RCC 7860 (cell line): ENCODE measurements around the gene MAP4.

Experiments
- DNase-seq: peaks from one replicate; pipeline ENCODE4 v3.0.0-alpha.2; 2015; ENCODE audit warnings: low spot score
- FAIRE-seq: peaks from 2 replicates; lab custom pipeline; 2012; peaks lifted over from hg19 to GRCh38; lab: Jason Lieb, UNC

MAP4 gene

DNA sequence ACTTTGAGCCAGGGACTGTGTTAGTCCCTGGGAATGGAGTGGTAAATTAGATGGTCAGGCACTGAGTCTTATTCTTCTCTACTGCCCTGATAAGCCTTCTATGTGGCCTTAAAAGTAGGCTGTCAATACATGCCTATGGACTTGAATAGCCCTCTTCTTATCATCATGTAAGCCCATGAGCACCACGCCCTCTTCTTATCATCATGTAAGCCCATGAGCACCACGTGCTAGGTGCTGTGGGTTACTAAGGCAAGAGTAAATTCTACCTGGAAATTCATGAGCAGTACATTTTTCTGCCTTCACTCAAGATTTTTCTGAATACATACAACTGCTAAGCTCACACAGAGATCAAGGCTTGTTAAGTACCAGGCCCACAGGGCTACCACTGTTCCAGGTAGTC is 144.8 kb downstream of the MAP4 start:
- FAIRE-seq (no peak), DNase-seq (no peak)

DNA sequence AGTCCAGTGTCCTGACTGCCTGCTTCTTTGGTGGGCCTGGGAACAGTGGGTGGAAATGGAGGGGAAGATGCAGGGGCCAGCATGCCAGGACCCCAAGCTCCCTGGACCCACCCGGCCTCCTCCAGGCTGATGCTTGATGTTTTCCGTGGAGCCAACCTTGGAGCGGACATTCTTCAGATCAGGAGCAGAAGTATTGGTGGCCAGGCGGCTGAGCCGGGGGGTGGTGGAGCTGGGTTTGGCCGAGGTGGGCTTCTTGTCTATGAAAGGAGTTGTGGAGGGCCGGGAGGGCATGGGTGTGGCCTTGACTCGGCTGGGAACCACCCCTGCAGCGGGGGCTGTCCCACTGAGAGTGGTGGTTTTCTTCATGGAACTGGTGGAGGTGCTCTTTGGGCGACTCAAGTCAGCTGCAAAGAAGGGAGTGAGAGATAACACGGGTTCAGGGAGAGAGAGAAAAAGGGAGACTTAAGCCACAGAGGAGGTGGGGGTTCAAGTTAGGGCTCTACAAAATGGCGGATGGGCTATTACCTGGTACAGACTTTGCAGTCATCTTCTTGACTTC is 145.4 kb downstream of the MAP4 start:
- no peak for DNase-seq

DNA sequence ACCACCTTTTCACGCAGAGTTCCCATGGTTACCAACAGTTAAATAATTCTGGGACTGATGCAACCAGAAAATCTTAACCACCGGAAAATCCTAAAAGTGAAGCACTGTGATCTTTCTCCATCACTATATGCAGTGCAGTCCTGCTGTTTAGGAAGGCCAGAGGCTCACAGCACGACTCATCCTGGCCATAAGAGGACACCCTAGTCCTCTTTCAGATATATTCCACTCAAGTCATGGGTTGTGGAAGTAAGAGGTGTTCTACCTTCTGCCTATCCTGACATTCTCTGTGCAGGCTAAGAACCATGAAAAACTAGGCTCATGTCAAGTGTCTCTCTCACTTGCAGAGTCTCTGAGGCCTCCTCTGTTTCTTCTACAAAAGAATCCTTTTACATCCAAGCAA is 146.1 kb downstream of the MAP4 start:
- DNase-seq (no peak), FAIRE-seq (no peak)

More for the DNA sequence above, 145.4 kb downstream of the MAP4 start:
- no peak for FAIRE-seq

DNA sequence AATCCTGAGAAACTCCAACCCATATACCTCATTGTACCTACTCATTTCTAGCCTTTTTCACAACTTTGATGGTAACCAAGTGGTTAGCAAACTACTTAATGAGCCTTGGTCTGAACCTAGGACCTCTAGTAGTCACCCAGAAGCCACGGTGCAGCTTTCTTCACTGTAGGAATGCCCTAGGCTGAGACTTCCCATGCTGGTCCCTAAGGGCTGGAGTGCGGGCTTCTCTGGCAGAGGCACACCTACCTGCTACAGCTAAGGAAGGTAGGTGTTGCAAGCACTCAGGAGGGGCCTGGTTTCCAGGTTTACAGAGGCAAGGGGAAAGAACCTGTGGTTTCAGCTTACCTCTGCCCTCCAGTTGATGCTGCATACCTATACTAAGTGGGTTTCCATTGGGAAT is 147.9 kb downstream of the MAP4 start:
- FAIRE-seq (no peak), DNase-seq (no peak)

DNA sequence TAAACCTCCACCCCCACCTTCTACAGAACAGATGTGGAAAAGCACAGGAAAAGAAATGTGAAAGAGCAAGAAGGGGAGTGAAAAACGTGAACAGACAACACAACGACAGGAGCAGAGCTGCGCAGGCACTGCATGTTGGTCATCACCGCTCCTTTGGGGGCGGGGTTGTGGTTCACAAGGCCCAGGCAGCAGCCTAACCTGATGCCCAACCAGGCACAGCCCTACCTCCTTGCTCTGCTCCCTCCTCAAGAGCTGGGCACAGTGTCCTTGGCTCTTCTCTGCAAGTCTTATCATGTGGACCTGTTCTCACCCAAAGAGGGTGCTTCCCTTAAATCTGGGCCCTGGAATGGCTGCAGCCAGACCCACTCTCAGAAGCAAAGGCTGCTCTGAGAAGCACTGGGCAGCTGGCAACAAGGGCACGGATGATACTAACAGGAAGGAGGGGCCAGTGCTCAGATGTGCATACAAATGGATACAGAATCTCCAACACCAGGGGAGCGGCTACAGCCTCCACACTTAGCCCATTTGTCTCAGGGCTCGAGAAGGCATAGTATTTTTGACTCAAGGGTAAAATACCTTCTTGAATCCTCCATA is 148.7 kb downstream of the MAP4 start:
- no peak for FAIRE-seq
- DNase-seq = no peak

DNA sequence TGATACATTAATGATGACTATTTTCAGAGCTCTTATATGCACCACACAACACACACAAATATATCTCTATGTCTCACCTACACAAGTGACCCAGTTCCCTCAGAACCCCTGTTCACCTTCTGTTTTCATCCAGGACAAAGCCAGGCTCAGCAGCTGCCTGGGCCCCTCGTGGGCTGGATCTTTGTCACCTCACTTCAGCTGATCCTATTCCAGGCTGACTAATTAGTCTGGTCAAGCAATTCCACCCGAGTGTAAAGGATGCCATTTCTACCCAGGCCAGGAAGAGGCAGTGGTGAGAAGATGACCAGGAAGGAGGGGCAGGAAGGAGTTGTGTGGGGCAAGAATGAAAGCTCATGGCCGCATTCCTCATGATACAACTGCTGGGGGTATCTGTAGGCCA is 151.0 kb downstream of the MAP4 start:
- no peak for DNase-seq
- no peak for FAIRE-seq

DNA sequence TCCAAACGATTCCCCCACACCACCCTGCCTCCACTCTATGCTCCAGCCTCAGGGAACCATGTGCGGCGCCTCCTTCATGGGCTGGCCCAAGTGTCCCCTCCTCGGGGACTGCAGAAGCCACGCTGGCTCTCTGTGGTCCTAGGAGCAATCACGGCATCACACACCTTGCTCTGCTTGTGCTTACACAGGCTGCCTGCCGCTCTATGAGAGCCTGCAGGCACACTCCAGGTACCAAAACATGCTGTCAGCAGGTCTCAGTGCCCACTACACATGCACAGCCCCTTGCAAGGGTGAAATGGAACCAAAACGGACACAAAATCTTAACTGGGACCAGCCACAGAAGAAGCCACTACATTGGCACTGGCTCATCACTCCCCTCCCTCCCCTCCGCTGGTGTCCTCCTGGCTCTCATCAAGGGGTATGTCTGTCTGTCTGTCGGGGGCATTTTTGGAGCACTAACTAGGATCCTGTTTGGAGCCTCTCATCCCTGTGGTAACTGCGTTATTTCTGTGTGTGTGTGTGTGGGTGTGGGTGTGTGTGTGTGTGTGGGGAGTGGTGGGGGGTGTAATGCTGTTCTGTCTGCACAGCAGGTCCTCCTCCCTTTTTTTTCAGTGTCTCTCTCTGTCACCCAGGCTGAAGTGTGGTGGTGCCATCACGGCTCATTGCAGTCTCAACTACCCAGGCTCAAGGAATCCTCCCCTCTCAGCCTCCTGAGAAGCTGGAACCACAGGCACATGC is 152.7 kb downstream of the MAP4 start:
- DNase-seq (no peak), FAIRE-seq (no peak)

DNA sequence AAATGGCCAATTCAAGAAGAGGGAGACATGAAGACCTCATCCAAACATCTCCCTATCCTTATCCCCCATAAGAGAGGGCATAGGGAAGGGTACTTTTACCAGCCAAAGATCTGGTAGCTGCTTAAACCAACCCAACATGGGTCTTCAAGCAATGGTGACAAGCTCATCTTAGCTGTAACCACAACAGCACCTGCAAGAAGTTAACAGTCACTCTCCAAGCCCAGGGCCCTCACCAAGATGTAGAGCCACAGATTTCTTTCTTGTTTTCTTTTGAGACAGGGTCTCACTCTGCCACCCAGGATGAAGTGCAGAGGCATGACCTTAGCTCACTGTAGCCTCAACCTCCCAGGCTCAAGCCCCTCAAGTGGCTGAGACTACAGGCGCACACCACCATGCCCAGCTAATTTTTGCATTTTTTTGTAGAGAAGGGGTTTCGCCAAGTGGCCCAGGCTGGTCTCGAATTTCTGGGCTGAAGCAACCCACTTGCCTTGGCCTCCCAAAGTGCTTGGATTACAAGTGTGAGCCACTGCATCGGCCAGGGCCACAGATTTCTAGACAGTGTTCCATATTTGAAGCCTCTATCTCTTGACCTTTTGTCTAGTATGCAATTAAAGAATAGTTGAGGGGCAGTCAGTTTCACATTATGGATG is 156.1 kb downstream of the MAP4 start:
- DNase-seq (no peak), FAIRE-seq (no peak)

DNA sequence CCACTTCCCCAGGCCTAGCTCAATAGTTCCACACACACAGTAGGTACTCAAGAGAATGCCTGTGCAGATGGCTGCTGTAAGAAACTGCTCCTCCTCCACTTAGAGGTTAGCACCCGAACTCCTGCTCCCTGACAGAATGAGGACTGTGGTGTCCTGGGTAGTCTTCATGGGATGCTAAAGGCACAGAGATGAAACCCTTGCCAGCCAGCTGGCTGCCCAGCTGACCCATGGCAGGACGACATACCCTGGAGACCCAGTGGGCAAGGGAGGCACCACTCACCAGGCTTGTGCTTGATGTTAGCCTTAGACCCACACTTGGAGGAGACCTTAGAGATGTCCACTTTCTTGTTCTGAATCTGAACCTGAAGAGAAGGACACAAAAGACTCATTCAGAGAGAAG is 159.1 kb downstream of the MAP4 start:
- no peak for FAIRE-seq
- DNase-seq = no peak

DNA sequence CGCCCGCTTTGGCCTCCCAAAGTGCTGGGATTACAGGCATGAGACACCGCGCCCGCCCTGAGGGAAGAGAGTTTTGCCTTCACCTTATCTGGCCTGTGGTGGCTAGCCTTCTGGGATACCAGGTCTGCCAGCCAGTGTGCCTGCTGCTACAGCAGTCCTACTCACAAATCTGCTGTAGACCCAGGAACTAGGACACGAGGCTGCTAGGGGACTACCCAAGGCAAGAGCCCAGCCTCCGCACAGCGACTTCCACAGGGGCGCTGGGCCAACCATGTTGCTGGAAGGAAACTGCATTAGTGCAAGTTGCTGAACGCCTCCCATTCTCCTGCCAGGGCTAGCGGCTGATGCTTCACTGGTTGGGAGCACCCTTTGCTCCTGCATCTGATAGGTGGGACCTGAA is 159.5 kb downstream of the MAP4 start:
- FAIRE-seq = no peak
- DNase-seq = no peak

DNA sequence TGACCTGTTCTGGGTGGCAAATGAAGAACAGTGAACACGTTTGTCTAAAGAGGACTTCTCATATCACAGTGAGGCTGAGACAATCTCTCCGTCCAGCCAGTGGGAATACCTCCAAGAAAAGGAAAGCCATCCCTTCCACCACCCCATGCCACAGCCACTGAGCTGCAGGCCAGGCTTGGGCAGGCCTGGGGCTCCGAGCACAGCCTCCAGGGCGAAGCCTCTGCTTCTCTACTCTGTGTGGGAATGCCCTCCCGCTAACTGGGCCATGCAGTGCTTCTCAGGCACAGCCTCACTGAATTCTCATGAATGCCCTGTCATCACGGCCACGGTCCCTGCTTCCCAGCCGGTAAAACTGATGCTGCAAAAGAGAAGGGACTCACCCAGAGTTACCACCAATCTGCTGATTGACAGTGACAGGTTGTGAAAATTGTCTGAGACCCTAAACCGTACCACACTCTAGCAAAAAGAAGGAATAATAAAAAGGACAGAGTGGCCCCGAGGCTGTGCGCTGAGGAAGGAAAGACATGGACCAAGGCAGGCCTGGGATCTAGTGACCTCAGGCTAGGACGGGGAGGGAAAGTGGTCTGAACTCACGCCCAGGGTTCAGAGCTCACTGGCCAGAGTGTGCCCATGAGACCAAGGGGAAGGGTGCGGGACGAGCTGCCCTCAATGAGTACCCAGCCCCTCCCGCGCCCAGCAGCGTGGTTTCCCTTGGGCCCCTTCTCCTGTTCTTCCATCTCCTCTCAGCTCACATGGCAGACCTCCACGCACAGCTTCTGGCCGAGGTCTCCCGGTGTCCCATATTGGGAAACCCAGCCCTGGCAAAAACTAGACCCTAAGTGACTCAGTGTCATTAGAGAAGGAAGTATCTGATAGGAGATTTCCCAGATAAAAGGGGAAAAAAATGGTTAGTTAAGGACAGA is 160.5 kb downstream of the MAP4 start:
- FAIRE-seq (no peak), DNase-seq (no peak)

DNA sequence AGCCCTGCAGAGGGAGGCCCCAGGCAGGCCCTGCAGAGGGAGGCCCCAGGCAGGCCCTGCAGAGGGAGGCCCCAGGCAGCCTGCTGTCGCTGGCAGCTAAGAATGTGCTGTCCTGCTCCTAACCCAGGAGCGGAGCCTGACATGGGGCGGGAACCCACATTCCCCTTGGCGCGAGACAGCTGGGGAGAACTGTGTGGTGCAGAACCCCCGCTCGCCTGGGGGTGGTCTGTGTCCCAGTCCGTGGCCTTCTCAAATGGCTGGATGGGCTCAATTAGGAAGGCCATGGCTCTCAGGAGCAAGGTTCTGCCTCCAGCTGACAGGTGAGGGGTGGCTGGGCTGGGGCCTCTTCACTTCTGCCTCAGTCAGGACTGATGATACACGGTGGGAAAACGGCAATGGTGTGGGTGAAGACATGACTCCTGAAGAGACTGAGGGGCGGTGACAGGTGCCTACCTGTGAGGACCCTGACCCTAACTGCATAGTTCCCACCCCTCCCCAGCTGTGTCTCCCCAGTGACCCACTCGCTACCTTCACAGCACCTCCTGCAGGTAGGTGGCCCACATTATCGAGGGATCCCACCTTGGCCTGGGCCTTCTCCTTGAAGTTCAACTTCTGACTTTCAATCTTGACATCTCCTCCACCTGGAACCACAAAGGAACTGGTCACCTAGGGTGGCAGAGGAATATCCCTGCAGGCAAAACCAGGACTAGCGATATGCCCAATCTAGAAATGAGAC is 161.3 kb downstream of the MAP4 start:
- no peak for DNase-seq
- no peak for FAIRE-seq

DNA sequence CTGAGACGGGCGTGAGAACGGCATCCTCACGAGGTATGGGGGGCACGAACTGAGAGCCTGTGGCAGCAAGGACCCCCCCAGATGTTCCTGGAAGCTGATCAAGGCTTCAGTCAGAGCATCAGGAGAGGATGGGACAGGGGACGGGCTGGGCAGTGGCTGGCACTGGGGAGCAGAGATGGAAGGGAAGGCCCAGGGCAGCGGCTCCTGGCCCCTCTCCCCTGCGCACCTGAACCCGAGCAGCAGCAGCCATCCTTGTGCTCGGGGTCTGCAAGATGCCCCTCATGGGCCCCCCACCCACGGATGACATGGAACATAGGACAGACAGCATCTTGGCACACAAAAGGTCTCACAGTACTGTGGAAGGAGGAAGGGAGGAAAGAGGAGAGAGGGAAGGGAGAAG is 161.9 kb downstream of the MAP4 start:
- DNase-seq (no peak), FAIRE-seq (no peak)

DNA sequence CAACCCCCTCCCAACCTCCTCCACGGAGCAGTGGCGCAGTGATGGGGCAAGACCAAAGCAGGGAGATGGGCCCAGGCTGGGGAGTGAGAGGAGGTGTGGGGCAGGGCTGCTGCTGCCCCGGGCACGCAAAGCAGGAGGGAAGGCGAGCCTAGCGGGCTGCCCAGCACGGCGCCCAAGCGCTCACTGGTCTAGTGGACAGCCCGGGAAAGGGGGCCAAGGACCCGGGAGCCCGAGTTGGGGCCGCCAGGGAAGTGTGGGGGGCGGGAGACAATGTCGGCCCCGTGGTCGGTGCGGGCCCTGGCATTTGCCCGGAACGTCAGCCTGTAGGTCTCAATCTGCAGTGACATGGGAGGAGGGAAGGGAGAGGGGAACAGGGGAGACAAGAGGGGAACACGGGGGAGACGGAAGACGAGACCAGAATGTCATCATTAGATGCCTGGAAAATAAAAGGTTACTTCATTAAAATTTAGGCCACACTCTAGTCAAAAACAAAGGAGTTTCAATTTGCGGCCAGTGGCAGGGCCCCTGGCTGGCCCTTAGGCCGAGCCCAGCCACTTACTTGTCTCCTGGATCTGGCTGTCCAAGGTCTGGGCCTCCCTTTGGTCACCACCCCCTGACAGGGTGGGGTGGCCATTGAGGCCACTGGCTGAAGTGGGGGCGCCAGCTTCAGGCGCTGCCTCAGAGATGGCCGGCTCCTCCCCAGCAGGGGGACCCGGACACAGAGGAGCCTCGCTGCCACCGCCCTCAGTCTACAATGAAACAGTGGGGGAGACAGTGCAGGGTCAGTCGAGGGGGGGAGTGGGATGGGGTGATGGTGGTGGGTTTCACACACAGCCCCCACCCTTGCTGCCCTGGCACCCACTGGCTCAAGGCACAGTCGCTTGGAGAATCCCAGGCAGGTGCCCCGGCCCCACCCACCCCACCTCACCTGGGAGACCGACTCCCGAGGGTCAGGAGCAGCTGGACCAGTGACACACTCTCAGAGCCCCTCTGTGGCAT is 163.3 kb downstream of the MAP4 start:
- DNase-seq (no peak), FAIRE-seq (no peak)

DNA sequence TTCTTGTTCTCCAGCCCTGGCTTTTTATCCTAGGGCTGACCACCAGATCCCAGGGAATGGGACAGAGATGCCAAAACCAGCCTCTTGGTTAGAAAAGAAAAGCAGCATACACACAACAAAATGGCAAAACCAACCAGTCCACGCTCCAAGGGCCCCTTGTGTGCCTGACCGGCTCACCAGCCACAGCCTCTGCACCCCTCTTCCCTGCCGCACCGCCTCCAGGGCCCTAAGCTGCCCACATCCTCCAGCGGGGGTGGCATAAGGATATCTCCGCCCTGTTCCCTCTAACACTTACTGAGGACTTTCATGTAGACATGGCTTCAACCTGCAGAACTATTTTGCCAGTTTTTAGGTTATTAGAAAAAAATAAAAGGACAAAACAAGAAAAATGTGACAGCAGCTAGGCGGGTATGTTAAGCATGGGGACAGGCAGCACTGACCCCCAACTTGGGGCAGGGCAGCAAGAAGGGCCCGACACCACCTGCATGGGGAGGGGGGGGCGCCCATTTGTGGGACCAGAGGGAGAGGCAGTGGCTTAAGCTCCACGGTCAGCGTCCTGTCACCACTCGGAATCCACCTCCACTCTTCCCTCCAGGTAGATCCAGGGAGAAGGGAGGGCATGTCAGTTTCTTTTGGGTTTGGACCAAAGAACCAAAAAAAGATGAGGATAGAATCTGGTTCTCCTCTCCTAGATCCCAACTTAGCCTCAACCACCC is 164.2 kb downstream of the MAP4 start:
- FAIRE-seq (no peak), DNase-seq (no peak)

DNA sequence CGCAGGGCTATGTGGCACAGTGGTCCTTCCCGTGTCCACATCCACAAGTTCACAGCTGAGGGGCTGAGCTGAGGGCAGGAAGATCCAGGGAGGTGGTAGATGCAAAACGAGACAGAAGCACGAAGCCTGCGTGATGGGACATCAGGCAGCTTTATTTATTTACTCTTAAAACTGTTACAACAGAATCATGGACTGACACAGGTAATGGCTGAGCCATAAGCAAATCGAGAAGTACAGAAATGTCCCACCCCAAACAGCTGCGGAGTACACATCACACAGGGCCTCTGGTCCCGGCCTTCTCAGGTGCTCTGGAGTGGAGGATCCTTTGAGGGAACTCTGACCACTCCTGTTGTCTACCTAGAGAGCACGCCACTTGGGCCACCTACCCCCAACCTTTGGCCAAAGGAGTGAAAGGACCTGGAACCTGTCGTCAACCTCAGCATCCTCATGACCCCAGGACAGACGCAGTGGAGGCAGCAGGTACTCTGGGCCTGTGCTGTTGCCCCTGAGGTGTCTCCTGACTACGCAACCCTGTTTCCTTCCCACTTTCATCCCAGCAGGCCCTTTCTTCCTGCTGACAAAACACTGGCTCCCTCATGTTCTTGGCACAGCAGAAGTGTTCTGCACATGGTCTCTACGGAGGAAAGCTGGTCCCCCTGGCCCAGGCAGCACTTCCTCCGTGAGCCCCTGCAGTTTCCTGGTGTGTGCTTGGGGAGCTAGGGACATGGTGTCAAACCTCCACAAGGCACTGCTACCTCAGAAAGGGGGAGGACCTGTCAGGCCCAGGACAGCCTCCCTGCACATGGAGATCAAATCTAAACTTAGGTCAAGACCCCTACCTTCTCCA is 165.4 kb downstream of the MAP4 start:
- FAIRE-seq (no peak), DNase-seq (no peak)

DNA sequence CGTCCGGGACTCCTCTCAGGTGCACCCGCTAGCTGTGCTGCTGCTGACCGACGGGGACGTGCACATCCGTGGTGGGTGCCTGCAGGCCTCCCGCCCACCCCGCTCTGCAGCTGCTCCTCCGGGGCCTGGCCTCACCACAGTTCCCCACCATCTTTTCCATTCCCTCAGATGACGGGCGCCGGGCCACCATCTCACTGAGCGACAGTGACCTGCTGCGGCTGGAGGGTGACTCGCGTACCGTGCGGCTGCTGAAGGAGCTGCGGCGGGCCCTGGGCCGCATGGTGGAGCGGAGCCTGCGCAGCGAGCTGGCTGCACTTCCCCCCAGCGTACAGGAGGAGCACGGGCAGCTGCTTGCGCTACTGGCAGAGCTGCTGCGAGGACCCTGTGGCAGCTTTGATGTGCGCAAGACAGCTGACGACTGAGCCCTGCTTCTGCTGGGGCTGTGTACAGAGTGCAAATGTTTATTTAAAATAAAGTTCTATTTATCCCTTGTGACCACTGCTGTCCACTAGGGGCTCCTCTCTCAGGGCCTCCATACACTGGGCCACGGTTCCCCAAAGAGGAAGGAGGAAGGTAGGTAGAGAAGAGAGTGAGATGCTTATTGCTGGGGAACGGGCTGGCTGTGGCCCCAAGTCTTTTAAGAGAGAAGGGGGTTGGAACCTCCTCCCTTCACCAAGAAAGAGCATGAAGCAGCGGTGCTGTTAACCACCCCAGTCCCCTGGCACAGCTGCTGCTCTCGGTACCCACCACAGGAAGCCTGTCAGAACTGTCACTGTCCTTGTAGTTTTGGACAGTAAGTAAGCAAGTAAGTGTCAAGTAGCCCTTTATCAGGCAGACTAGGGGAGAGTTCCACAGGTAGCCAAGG is 166.3 kb downstream of the MAP4 start:
- no peak for DNase-seq
- FAIRE-seq = no peak
